NCI-H1436 (cell line): ENCODE measurements around the gene MRAP2.

ENCODE experiments used
- DNase-seq: peaks from one replicate; lab custom pipeline; 2025; lab: John Stamatoyannopoulos, UW

Gene MRAP2

GRCh38 chr6:84033523-84034451 lies at the start of gene MRAP2:
Gene MRAP2 (plus strand): TSS chr6:84033772. CDS start chr6:84055319, 21,547 bp downstream.
- DNase-seq = no peak

- DNase-seq = no peak
These were observed 49.2 kb upstream of the MRAP2 start for GRCh38 chr6:83984411-83984810.

GRCh38 chr6:83985308-83985713 lies 48.3 kb upstream of the MRAP2 start:
- no peak for DNase-seq

GRCh38 chr6:83985715-83986114 lies 47.9 kb upstream of the MRAP2 start:
- no peak for DNase-seq

GRCh38 chr6:83998021-83998584 lies 35.5 kb upstream of the MRAP2 start:
- no peak for DNase-seq

GRCh38 chr6:84001119-84001518 lies 32.5 kb upstream of the MRAP2 start:
- no peak for DNase-seq

GRCh38 chr6:84002226-84002625 lies 31.3 kb upstream of the MRAP2 start:
- no peak for DNase-seq

GRCh38 chr6:84003131-84003530 lies 30.4 kb upstream of the MRAP2 start:
- no peak for DNase-seq

GRCh38 chr6:84003654-84004053 lies 29.9 kb upstream of the MRAP2 start:
- no peak for DNase-seq

- DNase-seq = no peak
These were observed 25.7 kb upstream of the MRAP2 start for GRCh38 chr6:84007871-84008270.

- DNase-seq = no peak
These were observed 20.2 kb upstream of the MRAP2 start for GRCh38 chr6:84013354-84013753.

- DNase-seq = no peak
These were observed 19.6 kb upstream of the MRAP2 start for GRCh38 chr6:84013931-84014330.

GRCh38 chr6:84016029-84016428 lies 17.5 kb upstream of the MRAP2 start:
- DNase-seq = no peak

- no peak for DNase-seq
These were observed 15.7 kb upstream of the MRAP2 start for GRCh38 chr6:84017709-84018452.

- no peak for DNase-seq
These were observed 15.0 kb upstream of the MRAP2 start for GRCh38 chr6:84018453-84019061.

GRCh38 chr6:84019141-84019841 lies 14.3 kb upstream of the MRAP2 start:
- DNase-seq = no peak

GRCh38 chr6:84019842-84020211 lies 13.7 kb upstream of the MRAP2 start:
- no peak for DNase-seq

GRCh38 chr6:84021625-84022024 lies 11.9 kb upstream of the MRAP2 start:
- DNase-seq = no peak

- DNase-seq = no peak
These were observed 6.8 kb upstream of the MRAP2 start for GRCh38 chr6:84026721-84027164.

- DNase-seq = no peak
These were observed 6.0 kb upstream of the MRAP2 start for GRCh38 chr6:84027340-84028181.

GRCh38 chr6:84028350-84028749 lies 5.2 kb upstream of the MRAP2 start:
- no peak for DNase-seq
